Measurements from ENCODE around the gene CIPC. TPM values are rescaled to one million over a fixed set of nuclear protein-coding genes. Genes with fewer than 3 reads are reported as not detected.
A peak's percentile ranks its signal among the peaks of the same experiment; 100 is the strongest.

The CIPC gene
- total RNA-seq (10 to 100 TPM; 26.6 to 32.0 TPM), polyA plus RNA-seq (10 to 100 TPM in 1 of 2 donors, 1 to 10 TPM in 1; 6.4 to 10.6 TPM)
- long read RNA-seq, donor 1, full-length matches to known transcripts, result 2 of 9 reads
- long read RNA-seq, donor 1, partial matches to known transcripts, result 7 of 9 reads
- long read RNA-seq, donor 1, other reads (novel, unspliced or antisense), result 0 of 9 reads
- long read RNA-seq, donor 2, full-length matches to known transcripts, result 6 of 6 reads
- long read RNA-seq, donor 2, partial matches to known transcripts, result 0 of 6 reads
- long read RNA-seq, donor 2, other reads (novel, unspliced or antisense), result 0 of 6 reads
- long read RNA-seq, donor 3, full-length matches to known transcripts, result 3 of 3 reads
- long read RNA-seq, donor 3, partial matches to known transcripts, result 0 of 3 reads
- long read RNA-seq, donor 3, other reads (novel, unspliced or antisense), result 0 of 3 reads
- long read RNA-seq, donor 4, full-length matches to known transcripts, result 2 of 2 reads
- long read RNA-seq, donor 4, partial matches to known transcripts, result 0 of 2 reads
- long read RNA-seq, donor 4, other reads (novel, unspliced or antisense), result 0 of 2 reads
- long read RNA-seq, donor 5, full-length matches to known transcripts, result 7 of 7 reads
- long read RNA-seq, donor 5, partial matches to known transcripts, result 0 of 7 reads
- long read RNA-seq, donor 5, other reads (novel, unspliced or antisense), result 0 of 7 reads

GRCh38 chr14:77097700-77098528 is at the start of gene CIPC:
TSS of gene CIPC (plus strand) at chr14:77098258. CDS start at chr14:77105709, 7,451 bp downstream.
- WGBS, 2 donors, result 0 to 1% methylated on average over 83 to 87 of the region's 87 CpGs
- ATAC-seq (ENCODE audit: insufficient read depth, low FRiP score), result peak; percentile 98
- no peaks in the 10 kb centered on the region for H3K36me3 ChIP-seq (ENCODE audit: control insufficient read depth in 4 of 4, insufficient read depth in 4 of 4, low read length in 4 of 4)

GRCh38 chr14:77051116-77051515 is 46.9 kb upstream of the CIPC start:
- no peaks in the 10 kb centered on the region for H3K36me3 ChIP-seq (ENCODE audit: control insufficient read depth in 4 of 4, insufficient read depth in 4 of 4, low read length in 4 of 4)
- no peak overlapping the region for H3K9ac ChIP-seq (ENCODE audit: insufficient read depth in 1 of 2, low read length in 2 of 2)
- H3K4me3 ChIP-seq, result no peak overlapping the region
- ATAC-seq (ENCODE audit: insufficient read depth, low FRiP score) (peak; percentile 87), DNase-seq (peak; percentile 68 to 77 (median 70))
- no peak for TF ChIP-seq CTCF (IDR thresholded peaks at IDR 0.05; ENCODE audit: control extremely low read depth, extremely low read depth)
- WGBS, 2 donors, result 25 to 48% methylated on average over 11 of the region's 11 CpGs
- H3K9me3 ChIP-seq (ENCODE audit: control insufficient read depth in 4 of 4, insufficient read depth in 3 of 4, low read length in 3 of 4), result peaks cover 0 to 2% (median under 1%) of the 10 kb centered on the region in 4 donors
- H3K27me3 ChIP-seq (ENCODE audit: control insufficient read depth in 3 of 3, insufficient read depth in 3 of 3, low read length in 2 of 3), result no peaks in the 10 kb centered on the region
- peak overlapping the region; percentile 94 to 96 for H3K27ac ChIP-seq (ENCODE audit: low read depth in 1 of 2, low read length in 1 of 2)
- peaks cover 0 to 28% (median 15%) of the 10 kb centered on the region in 5 donors for H3K4me1 ChIP-seq (ENCODE audit: control insufficient read depth in 5 of 5, insufficient read depth in 5 of 5, low read length in 5 of 5)

More at GRCh38 chr14:77097700-77098528, at the start of gene CIPC:
- TF ChIP-seq CTCF (IDR thresholded peaks at IDR 0.05; ENCODE audit: control extremely low read depth, extremely low read depth), result no peak
- Histone ChIP-seq H3K27ac (ENCODE audit: low read depth in 1 of 2, low read length in 1 of 2) (peak within 1 kb of the TSS; percentile 99), H3K9ac (ENCODE audit: insufficient read depth in 1 of 2, low read length in 2 of 2) (peak within 1 kb of the TSS; percentile 98 to 99), H3K27me3 (ENCODE audit: control insufficient read depth in 3 of 3, insufficient read depth in 3 of 3, low read length in 2 of 3) (no peaks in the 10 kb centered on the region), H3K4me1 (ENCODE audit: control insufficient read depth in 5 of 5, insufficient read depth in 5 of 5, low read length in 5 of 5) (peaks cover 5 to 22% (median 8%) of the 10 kb centered on the region in 5 donors), H3K4me3 (peak within 1 kb of the TSS; percentile 96), H3K9me3 (ENCODE audit: control insufficient read depth in 4 of 4, insufficient read depth in 3 of 4, low read length in 3 of 4) (no peaks in the 10 kb centered on the region)
- peak; percentile 99 to 100 (median 99) for DNase-seq

- DNase-seq (no peak), ATAC-seq (ENCODE audit: insufficient read depth, low FRiP score) (no peak)
- no peak for TF ChIP-seq CTCF (IDR thresholded peaks at IDR 0.05; ENCODE audit: control extremely low read depth, extremely low read depth)
- H3K9ac ChIP-seq (ENCODE audit: insufficient read depth in 1 of 2, low read length in 2 of 2), result no peak overlapping the region
- H3K27me3 ChIP-seq (ENCODE audit: control insufficient read depth in 3 of 3, insufficient read depth in 3 of 3, low read length in 2 of 3), result no peaks in the 10 kb centered on the region
- H3K9me3 ChIP-seq (ENCODE audit: control insufficient read depth in 4 of 4, insufficient read depth in 3 of 4, low read length in 3 of 4), result peaks cover 0 to 4% (median 2%) of the 10 kb centered on the region in 4 donors
- no peaks in the 10 kb centered on the region for H3K36me3 ChIP-seq (ENCODE audit: control insufficient read depth in 4 of 4, insufficient read depth in 4 of 4, low read length in 4 of 4)
- H3K4me1 ChIP-seq (ENCODE audit: control insufficient read depth in 5 of 5, insufficient read depth in 5 of 5, low read length in 5 of 5), result peaks cover 0 to 20% (median 11%) of the 10 kb centered on the region in 5 donors
- 80 to 84% methylated on average over 8 of the region's 8 CpGs for WGBS, 2 donors
- H3K27ac ChIP-seq (ENCODE audit: low read depth in 1 of 2, low read length in 1 of 2), result peak overlapping the region; percentile 37 to 96
- no peak overlapping the region for H3K4me3 ChIP-seq
Observed at GRCh38 chr14:77052281-77053044, 45.6 kb upstream of the CIPC start.

All from lung (tissue), 16 donors.